Activated gamma-delta T cell (primary cell): Measurements from ENCODE around the gene PAOX.
"Not testable (repeated sequence)": the region's sequence is repeated elsewhere in the genome, so short reads cannot be mapped to it uniquely, and the experiment has no call there.

Experiments
- DNase-seq: peaks from one replicate; lab custom pipeline; 2025; lab: John Stamatoyannopoulos, UW

The PAOX gene

GRCh38 chr10:133385214-133385613 is 6.2 kb downstream of the PAOX start:
- no peak for DNase-seq

GRCh38 chr10:133386951-133387350 is 7.9 kb downstream of the PAOX start:
- DNase-seq, result not testable (repeated sequence)

- DNase-seq, result no peak
These were observed 9.3 kb downstream of the PAOX start for GRCh38 chr10:133388236-133388972.

- peak; percentile 34 for DNase-seq
These were observed 10.1 kb downstream of the PAOX start for GRCh38 chr10:133388973-133389818.

- DNase-seq, result no peak
These were observed 11.7 kb downstream of the PAOX start for GRCh38 chr10:133390597-133391248.

GRCh38 chr10:133391249-133391635 is 12.2 kb downstream of the PAOX start:
- DNase-seq, result no peak

- DNase-seq, result no peak
These were observed 12.9 kb downstream of the PAOX start for GRCh38 chr10:133391761-133392518.

- no peak for DNase-seq
These were observed 14.5 kb downstream of the PAOX start for GRCh38 chr10:133393401-133394063.

GRCh38 chr10:133394064-133394663 is 15.1 kb downstream of the PAOX start, which contains the start of gene MTG1:
TSS of gene MTG1 (plus strand) at chr10:133394157. CDS start at chr10:133394221, 64 bp downstream.
- peak; percentile 91 for DNase-seq

GRCh38 chr10:133394801-133395221 is 15.7 kb downstream of the PAOX start:
- no peak for DNase-seq

GRCh38 chr10:133396035-133396624 is 17.1 kb downstream of the PAOX start:
- DNase-seq, result no peak

GRCh38 chr10:133397938-133398337 is 18.9 kb downstream of the PAOX start:
- DNase-seq, result no peak

- DNase-seq, result no peak
These were observed 20.1 kb downstream of the PAOX start for GRCh38 chr10:133399123-133399601.

- no peak for DNase-seq
These were observed 21.8 kb downstream of the PAOX start for GRCh38 chr10:133400624-133401424.

GRCh38 chr10:133401500-133401899 is 22.4 kb downstream of the PAOX start:
- no peak for DNase-seq

- no peak for DNase-seq
These were observed 23.1 kb downstream of the PAOX start for GRCh38 chr10:133401981-133402725.

- DNase-seq, result no peak
These were observed 24.3 kb downstream of the PAOX start for GRCh38 chr10:133403359-133403758.

- no peak for DNase-seq
These were observed 24.7 kb downstream of the PAOX start for GRCh38 chr10:133403784-133404183.

- DNase-seq, result no peak
These were observed 26.2 kb downstream of the PAOX start for GRCh38 chr10:133405272-133405671.
